ENCODE measurements around the gene RDH5.

DNA sequence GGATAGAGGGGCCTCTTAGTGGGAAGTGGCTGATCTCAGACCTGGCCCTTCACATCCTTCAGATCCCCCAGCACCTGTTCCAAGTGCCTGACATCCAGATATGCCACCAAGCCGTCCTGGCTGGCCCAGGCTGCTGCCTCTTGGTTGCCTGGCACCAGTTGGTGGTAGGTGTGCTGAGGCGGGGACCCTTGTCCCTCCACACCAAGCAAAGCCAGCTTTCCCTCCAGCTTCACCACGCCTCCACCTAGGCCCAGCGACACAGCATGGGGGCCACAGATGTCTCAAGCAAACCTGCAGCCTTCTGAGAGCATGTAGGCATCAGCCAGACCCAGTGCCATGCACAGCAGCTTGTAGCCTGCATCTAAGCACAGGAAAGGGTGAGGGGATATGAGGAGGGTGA, 12.1 kb downstream of the RDH5 start:
- TF ChIP-seq, protein P1, sequence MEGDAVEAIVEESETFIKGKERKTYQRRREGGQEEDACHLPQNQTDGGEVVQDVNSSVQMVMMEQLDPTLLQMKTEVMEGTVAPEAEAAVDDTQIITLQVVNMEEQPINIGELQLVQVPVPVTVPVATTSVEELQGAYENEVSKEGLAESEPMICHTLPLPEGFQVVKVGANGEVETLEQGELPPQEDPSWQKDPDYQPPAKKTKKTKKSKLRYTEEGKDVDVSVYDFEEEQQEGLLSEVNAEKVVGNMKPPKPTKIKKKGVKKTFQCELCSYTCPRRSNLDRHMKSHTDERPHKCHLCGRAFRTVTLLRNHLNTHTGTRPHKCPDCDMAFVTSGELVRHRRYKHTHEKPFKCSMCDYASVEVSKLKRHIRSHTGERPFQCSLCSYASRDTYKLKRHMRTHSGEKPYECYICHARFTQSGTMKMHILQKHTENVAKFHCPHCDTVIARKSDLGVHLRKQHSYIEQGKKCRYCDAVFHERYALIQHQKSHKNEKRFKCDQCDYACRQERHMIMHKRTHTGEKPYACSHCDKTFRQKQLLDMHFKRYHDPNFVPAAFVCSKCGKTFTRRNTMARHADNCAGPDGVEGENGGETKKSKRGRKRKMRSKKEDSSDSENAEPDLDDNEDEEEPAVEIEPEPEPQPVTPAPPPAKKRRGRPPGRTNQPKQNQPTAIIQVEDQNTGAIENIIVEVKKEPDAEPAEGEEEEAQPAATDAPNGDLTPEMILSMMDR (IDR thresholded peaks at IDR 0.05): no peak
- TF ChIP-seq POLR2A (IDR thresholded peaks at IDR 0.05): no peak

Measured in heart left ventricle (tissue), 13 donors.